ENCODE data around the gene PNKP.

The PNKP gene

DNA sequence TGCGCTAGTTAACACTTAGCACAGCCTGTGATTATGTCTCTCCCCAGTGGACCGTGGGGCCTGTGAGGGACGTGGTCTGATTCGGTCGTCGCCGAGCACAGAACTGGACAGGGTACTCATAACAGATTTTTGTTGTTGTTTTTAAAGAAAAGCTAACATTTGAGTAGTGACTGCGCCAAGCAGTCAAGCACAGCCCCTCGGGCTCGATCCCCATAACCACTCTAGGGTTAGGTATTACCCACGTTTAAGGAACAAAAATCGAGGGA, 17.2 kb downstream of the PNKP start:
- TF ChIP-seq POLR2A (IDR thresholded peaks at IDR 0.05; ENCODE audit: low read depth, low read length) (no peak), POU2F2 (IDR thresholded peaks at IDR 0.05; ENCODE audit: low read depth, low read length) (no peak; the same call in 1 of the 2 replicates), POLR2AphosphoS5 (IDR thresholded peaks at IDR 0.05; ENCODE audit: low read depth, low read length) (no peak), PAX5 (IDR thresholded peaks at IDR 0.05; ENCODE audit: insufficient read depth, low read length, severe bottlenecking) (no peak), TAF1 (IDR thresholded peaks at IDR 0.05; ENCODE audit: low read depth, low read length) (no peak), SPI1 (IDR thresholded peaks at IDR 0.05; ENCODE audit: low read depth, low read length) (no peak)
- no peak for DNase-seq (ENCODE audit: insufficient read length, low spot score)
- FAIRE-seq = no peak

DNA sequence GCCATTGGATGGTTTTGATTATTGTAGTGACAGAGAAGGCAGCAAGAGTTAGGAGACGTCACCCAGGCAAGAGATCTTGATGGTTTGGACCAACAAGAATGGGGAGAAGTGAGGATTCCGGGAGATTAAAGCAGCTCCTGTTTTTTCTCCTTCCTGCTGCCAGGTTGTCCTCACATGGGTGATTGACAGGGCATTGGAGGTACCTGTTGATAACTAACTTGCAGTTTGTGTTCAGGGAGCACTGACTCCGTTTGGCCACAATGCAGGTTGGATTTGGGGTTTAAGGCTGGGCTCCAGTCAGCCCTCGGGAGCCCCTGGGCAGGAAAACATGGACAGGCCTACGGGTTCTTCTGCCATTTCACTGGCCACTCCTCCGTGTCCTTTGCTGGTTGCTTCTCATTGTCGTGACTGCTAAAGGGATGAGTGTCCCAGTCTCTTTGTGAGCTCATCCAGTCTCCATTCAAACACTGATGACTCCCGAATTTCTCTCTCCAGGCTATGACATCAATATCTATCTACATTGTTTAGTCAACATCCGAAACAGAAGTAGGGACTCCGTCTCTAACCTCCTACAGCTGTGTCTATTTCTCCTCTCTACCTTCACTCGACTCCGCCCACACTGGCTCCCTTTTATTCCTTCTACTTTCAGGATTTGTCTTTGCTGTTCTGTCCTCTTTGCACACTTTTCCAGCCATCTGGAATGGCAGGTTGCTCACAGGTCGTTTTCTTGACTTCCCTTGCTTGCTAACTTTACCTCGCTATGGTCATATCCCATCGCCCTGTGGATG, 17.7 kb downstream of the PNKP start:
- TF ChIP-seq SPI1 (IDR thresholded peaks at IDR 0.05; ENCODE audit: low read depth, low read length) = no peak
- no peak for TF ChIP-seq POLR2AphosphoS5 (IDR thresholded peaks at IDR 0.05; ENCODE audit: low read depth, low read length)
- no peak for TF ChIP-seq TAF1 (IDR thresholded peaks at IDR 0.05; ENCODE audit: low read depth, low read length)
- no peak for TF ChIP-seq PAX5 (IDR thresholded peaks at IDR 0.05; ENCODE audit: insufficient read depth, low read length, severe bottlenecking)
- no peak for TF ChIP-seq POU2F2 (IDR thresholded peaks at IDR 0.05; ENCODE audit: low read depth, low read length)
- TF ChIP-seq POLR2A (IDR thresholded peaks at IDR 0.05; ENCODE audit: low read depth, low read length) = no peak
- DNase-seq (ENCODE audit: insufficient read length, low spot score) (no peak), FAIRE-seq (no peak)

DNA sequence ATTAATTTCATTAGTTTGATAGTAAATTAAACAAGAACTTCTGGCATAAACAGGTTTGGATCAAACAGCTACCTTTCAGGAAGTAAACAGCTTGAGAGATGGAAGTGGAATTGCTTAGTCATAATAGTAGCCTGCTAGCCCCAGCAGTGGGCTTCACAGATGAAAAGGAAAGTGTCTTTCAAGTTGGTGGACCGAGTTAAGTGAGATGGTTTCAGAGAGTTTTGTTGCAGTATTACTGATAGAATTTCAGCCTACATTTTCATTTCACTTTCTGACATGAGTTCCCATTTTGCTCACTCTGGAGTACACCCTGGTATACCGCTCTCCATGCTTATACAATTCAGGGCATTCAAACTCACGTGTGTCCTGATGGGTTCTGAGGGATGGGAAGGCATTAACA, 18.4 kb downstream of the PNKP start:
- FAIRE-seq (no peak), DNase-seq (ENCODE audit: insufficient read length, low spot score) (no peak)
- no peak for TF ChIP-seq PAX5 (IDR thresholded peaks at IDR 0.05; ENCODE audit: insufficient read depth, low read length, severe bottlenecking)
- no peak; the same call in 1 of the 2 replicates for TF ChIP-seq SPI1 (IDR thresholded peaks at IDR 0.05; ENCODE audit: low read depth, low read length)
- TF ChIP-seq POLR2A (IDR thresholded peaks at IDR 0.05; ENCODE audit: low read depth, low read length) = no peak
- TF ChIP-seq POU2F2 (IDR thresholded peaks at IDR 0.05; ENCODE audit: low read depth, low read length) = no peak
- no peak for TF ChIP-seq POLR2AphosphoS5 (IDR thresholded peaks at IDR 0.05; ENCODE audit: low read depth, low read length)
- TF ChIP-seq TAF1 (IDR thresholded peaks at IDR 0.05; ENCODE audit: low read depth, low read length) = no peak

DNA sequence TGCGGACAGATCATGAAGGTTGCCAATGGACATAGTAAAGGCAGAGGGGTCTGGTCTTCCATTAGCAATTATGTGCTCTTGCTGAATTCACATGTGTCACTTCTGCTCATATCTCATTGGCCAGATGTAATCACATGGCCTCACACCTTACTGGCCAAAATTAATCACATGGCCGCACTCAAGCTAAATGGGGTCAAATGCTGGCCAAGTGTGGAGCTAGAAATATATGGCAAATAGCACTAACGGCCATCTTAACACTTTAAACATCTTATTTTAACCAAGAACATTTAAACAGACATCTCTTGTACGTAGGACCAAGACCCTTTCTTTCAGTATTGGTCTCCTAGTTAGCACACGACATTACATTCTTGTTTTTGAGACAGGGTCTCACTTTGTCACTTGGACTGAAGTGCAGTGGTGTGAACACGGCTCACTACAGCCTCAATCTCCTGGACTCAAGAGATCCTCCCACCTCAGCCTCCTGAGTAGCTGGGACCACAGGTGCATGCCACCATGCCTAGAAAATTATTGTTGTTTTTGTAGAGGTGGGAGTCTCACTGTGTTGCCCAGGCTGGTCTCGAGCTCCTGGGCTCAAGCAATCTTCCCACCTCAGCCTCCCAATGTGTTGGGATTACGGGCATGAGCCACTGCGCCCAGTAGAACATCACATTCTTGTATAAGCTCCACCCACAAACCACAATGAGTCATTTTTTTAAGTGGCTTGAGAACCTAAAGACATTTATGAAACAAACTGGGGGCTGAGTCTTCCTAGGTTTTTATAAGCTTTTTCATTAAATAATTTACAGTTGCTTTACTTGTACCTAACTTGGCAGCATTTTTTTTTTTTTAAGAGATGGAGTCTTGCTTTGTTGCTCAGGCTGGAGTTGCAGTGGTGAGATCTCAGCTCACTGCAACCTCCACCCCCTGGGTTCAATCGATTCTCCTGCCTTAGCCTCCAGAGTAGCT, 19.4 kb downstream of the PNKP start:
- TF ChIP-seq POLR2AphosphoS5 (IDR thresholded peaks at IDR 0.05; ENCODE audit: low read depth, low read length) (no peak), POU2F2 (IDR thresholded peaks at IDR 0.05; ENCODE audit: low read depth, low read length) (no peak), SPI1 (IDR thresholded peaks at IDR 0.05; ENCODE audit: low read depth, low read length) (no peak), TAF1 (IDR thresholded peaks at IDR 0.05; ENCODE audit: low read depth, low read length) (no peak), POLR2A (IDR thresholded peaks at IDR 0.05; ENCODE audit: low read depth, low read length) (no peak), PAX5 (IDR thresholded peaks at IDR 0.05; ENCODE audit: insufficient read depth, low read length, severe bottlenecking) (no peak)
- FAIRE-seq (no peak), DNase-seq (ENCODE audit: insufficient read length, low spot score) (no peak)

DNA sequence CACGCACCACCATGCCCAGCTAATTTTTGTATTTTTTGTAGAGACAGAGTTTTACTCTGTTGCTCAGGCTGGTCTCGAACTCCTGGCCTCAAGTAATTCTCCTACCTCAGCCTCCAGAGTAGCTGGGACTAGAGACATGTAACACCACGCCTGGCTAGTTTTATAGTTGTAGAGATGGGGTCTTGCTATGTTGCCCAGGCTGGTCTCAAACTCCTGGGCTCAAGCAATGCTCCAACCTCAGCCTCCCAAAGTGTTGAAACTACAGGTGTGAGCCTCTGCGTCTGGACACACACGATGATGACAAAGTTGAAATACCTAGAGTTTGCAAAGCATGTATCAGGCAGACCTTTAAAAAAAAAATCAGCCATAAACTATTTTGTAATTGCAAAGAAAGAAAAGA, 21.0 kb downstream of the PNKP start:
- FAIRE-seq = no peak
- TF ChIP-seq POLR2A (IDR thresholded peaks at IDR 0.05; ENCODE audit: low read depth, low read length) (no peak), PAX5 (IDR thresholded peaks at IDR 0.05; ENCODE audit: insufficient read depth, low read length, severe bottlenecking) (no peak)
- no peak for DNase-seq (ENCODE audit: insufficient read length, low spot score)

DNA sequence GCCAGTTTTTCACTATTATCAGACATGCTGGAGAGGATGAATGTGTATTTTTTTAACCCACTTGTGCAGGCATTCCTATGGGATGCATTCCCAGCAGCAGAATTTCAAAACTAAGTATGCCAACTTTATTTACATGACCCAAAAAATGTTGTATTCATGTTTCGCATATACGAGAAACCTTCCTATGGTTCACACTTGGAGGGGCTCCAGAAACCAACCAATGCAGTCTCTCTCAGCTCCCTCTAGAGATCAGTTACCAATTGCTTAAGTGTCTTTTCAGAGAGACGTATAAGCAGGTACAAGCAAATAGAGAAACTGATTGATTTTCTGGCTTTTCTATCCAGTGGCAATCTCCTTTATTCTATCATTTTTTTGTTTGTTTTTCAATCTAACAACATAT, 22.0 kb downstream of the PNKP start:
- no peak for TF ChIP-seq PAX5 (IDR thresholded peaks at IDR 0.05; ENCODE audit: insufficient read depth, low read length, severe bottlenecking)
- no peak for TF ChIP-seq TAF1 (IDR thresholded peaks at IDR 0.05; ENCODE audit: low read depth, low read length)
- FAIRE-seq (no peak), DNase-seq (ENCODE audit: insufficient read length, low spot score) (no peak)

DNA sequence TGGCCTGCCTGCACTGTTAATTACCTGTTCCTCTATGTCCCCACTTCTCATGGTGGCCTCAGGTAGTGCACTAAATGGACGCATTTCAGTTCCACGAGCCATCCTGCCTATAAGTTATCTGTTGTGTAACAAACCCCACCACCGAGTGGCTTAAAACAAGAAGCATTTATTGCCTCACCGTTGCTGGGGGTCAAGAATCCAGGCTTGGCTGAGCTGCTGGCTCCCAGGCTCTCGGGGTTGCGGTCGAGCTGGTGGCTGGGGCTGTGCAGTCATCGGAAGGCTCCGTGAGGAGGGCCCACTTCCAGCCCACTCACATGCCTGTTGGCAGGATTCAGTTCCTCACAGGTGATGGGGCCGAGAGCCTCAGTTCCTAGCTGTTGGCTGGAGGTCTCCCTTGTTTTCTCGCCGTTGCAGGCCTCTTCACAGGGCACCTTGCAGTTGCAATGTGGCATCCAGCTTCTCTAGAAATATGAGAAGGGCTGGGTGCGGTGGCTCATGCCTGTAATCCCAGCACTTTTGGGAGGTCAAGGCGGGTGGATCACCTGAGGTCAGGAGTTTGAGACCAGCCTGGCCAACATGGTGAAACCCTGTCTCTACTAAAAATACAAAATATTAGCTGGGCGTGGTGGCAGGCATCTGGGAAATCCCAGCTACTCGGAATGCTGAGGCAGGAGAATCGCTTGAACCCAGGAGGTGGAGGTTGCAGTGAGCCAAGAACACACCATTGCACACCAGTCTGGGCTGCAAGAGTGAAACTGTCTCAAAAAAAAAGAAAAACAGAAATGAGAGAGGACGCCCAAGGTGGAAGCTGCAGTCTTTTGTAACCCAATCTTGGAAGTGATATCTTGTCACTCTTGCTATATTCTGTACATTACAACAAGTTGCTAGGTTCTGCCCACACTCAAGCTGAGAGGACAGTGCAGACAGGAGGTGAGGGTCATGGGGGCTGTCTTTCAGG, 23.0 kb downstream of the PNKP start:
- FAIRE-seq = no peak
- no peak for DNase-seq (ENCODE audit: insufficient read length, low spot score)
- no peak for TF ChIP-seq TAF1 (IDR thresholded peaks at IDR 0.05; ENCODE audit: low read depth, low read length)
- no peak for TF ChIP-seq POLR2AphosphoS5 (IDR thresholded peaks at IDR 0.05; ENCODE audit: low read depth, low read length)
- TF ChIP-seq PAX5 (IDR thresholded peaks at IDR 0.05; ENCODE audit: insufficient read depth, low read length, severe bottlenecking) = no peak
- no peak for TF ChIP-seq POU2F2 (IDR thresholded peaks at IDR 0.05; ENCODE audit: low read depth, low read length)
- no peak for TF ChIP-seq POLR2A (IDR thresholded peaks at IDR 0.05; ENCODE audit: low read depth, low read length)
- no peak for TF ChIP-seq SPI1 (IDR thresholded peaks at IDR 0.05; ENCODE audit: low read depth, low read length)

DNA sequence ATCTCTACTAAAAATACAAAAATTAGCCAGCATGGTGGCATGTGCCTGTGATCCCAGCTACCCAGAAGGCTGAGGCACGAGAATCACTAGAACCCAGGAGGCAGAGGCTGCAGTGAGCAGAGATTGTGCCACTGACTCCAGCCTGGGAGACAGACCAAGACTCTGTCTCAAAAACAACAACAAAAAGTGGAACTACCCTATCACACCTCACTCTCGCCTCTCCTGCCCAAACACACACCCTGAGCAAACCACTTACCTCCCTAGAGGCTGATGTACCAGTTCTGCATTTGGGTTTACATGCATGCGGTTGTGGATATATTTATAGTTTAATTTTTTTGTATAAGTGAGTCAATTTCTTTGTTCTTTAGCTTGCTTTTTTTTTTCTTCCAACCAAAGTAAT, 24.1 kb downstream of the PNKP start:
- TF ChIP-seq SPI1 (IDR thresholded peaks at IDR 0.05; ENCODE audit: low read depth, low read length) = peak; percentile 58
- no peak for TF ChIP-seq PAX5 (IDR thresholded peaks at IDR 0.05; ENCODE audit: insufficient read depth, low read length, severe bottlenecking)
- DNase-seq (ENCODE audit: insufficient read length, low spot score) (no peak), FAIRE-seq (no peak)

DNA sequence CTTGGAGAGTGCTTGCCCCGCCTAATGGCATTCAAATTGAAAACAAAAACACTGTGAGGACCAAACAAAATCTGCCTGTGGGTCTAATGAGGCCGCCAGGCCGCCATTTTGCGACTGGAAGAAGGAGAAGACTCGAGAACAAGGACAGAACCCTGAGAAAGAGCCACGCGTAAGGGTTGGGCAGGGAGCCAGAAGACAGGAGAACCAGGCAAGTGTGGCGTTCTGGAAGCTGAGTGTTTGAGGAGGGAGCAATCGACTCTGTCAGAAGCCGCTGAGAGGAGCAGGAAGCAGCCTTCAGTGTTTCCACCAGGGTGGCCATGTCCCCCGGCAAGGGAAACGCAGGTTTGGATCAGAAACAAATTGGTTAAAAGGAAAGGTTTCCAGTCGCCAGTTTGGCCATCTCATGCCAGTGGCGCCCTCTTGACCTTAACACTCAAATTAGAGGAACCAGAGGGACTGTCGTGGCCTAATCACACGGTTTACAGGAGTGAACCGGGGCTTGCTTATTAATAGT, 26.6 kb downstream of the PNKP start:
- DNase-seq (ENCODE audit: insufficient read length, low spot score) (no peak), FAIRE-seq (no peak)

More for the DNA sequence above, 26.6 kb downstream of the PNKP start:
- TF ChIP-seq POLR2AphosphoS5 (IDR thresholded peaks at IDR 0.05; ENCODE audit: low read depth, low read length) = no peak
- no peak for TF ChIP-seq SPI1 (IDR thresholded peaks at IDR 0.05; ENCODE audit: low read depth, low read length)
- TF ChIP-seq POLR2A (IDR thresholded peaks at IDR 0.05; ENCODE audit: low read depth, low read length) = no peak
- no peak for TF ChIP-seq POU2F2 (IDR thresholded peaks at IDR 0.05; ENCODE audit: low read depth, low read length)
- TF ChIP-seq PAX5 (IDR thresholded peaks at IDR 0.05; ENCODE audit: insufficient read depth, low read length, severe bottlenecking) = no peak
- no peak for TF ChIP-seq TAF1 (IDR thresholded peaks at IDR 0.05; ENCODE audit: low read depth, low read length)
